Measurements from ENCODE around the gene ASIP. TPM values are rescaled to one million over a fixed set of nuclear protein-coding genes. Genes with fewer than 3 reads are reported as not detected.

Gene ASIP
- total and polyA plus RNA-seq, 2 of the 13 experiments (the other 11 are each of a cell fraction or from before 2014, with no cell fraction given), result not detected

DNA sequence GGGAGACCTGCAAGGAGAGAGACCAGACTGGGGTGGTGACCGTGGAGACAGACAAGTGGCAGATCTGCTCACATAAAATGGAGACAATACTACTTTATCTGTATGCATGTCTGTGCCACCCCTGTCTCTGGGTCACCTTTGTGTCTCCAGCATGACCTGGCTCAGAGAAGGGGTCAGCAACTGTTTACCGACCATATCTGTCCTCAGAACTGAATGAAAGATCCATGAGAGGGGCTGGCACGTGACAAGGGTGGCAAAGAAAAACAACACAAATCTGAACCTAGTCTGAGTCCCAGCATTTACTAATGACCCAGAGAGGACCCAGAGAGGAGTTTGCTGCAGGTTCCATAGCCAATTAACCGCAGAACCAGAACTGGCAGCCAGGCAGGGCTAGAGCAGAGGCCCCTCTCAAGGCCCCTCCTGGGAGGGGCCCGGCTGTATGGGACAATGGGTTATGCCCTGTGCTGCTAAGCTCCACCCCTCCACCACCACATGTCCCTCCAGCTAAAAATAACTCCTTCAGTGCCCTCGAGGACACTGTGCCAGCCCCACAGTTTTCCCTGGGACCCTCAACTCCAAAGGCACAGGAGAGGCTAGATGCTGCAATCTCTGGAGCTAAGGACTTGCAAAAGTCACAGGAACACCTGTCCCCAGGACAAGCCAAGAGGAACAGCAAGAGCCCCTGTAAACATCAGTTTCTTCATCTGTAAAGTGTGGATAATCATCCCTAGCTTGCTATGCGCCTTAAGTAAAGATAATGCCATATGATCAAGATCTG lies 59.8 kb downstream of the ASIP start (continued):
- TF ChIP-seq, protein P1, sequence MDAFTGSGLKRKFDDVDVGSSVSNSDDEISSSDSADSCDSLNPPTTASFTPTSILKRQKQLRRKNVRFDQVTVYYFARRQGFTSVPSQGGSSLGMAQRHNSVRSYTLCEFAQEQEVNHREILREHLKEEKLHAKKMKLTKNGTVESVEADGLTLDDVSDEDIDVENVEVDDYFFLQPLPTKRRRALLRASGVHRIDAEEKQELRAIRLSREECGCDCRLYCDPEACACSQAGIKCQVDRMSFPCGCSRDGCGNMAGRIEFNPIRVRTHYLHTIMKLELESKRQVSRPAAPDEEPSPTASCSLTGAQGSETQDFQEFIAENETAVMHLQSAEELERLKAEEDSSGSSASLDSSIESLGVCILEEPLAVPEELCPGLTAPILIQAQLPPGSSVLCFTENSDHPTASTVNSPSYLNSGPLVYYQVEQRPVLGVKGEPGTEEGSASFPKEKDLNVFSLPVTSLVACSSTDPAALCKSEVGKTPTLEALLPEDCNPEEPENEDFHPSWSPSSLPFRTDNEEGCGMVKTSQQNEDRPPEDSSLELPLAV (CRISPR knock-in tag; conservative IDR thresholded peaks at IDR 0.05; ENCODE audit: low read depth), result no peak
- peak; percentile 52; the same call in 1 of the 2 replicates for TF ChIP-seq MEF2D (CRISPR knock-in tag; IDR thresholded peaks at IDR 0.05)
- no peak for TF ChIP-seq BATF2 (CRISPR knock-in tag; IDR thresholded peaks at IDR 0.05)
- no peak for TF ChIP-seq CENPT (CRISPR knock-in tag; IDR thresholded peaks at IDR 0.05; ENCODE audit: low read depth)
- TF ChIP-seq GATAD2A (CRISPR knock-in tag; IDR thresholded peaks at IDR 0.05), result peak; percentile 83
- TF ChIP-seq ZNF83 (CRISPR knock-in tag; IDR thresholded peaks at IDR 0.05; ENCODE audit: borderline replicate concordance), result 0 out of 2 replicates have a peak, but pooled peaks have one; percentile 59
- TF ChIP-seq CBX5 (CRISPR knock-in tag; IDR thresholded peaks at IDR 0.05; ENCODE audit: borderline replicate concordance), result peak; percentile 28
- TF ChIP-seq ZNF556 (CRISPR knock-in tag; IDR thresholded peaks at IDR 0.05; ENCODE audit: borderline replicate concordance), result 0 out of 2 replicates have a peak, but pooled peaks have one; percentile 29
- peak; percentile 22; the same call in 1 of the 2 replicates for TF ChIP-seq ZNF143 (CRISPR knock-in tag; IDR thresholded peaks at IDR 0.05)
- TF ChIP-seq ZZZ3 (CRISPR knock-in tag; IDR thresholded peaks at IDR 0.05; ENCODE audit: borderline replicate concordance), result no peak
- no peak for TF ChIP-seq JUNB (CRISPR knock-in tag; IDR thresholded peaks at IDR 0.05; ENCODE audit: borderline replicate concordance)
- no peak for TF ChIP-seq POLR2G (IDR thresholded peaks at IDR 0.05; ENCODE audit: low read depth, low read length)
- TF ChIP-seq SOX6 (IDR thresholded peaks at IDR 0.05), result no peak
- peak; percentile 96 for TF ChIP-seq SOX6 (CRISPR knock-in tag; IDR thresholded peaks at IDR 0.05)
- no peak for TF ChIP-seq MBD4 (IDR thresholded peaks at IDR 0.05; ENCODE audit: borderline replicate concordance, low read length)
- 0 out of 2 replicates have a peak, but pooled peaks have one; percentile 26 for TF ChIP-seq ZNF12 (CRISPR knock-in tag; IDR thresholded peaks at IDR 0.05)
- TF ChIP-seq ZNF609 (CRISPR knock-in tag; IDR thresholded peaks at IDR 0.05; ENCODE audit: borderline replicate concordance), result peak; percentile 73; the same call in 1 of the 2 replicates
- no peak for TF ChIP-seq TAF15 (IDR thresholded peaks at IDR 0.05; ENCODE audit: low read depth, low read length, poor library complexity, severe bottlenecking)
- peak; percentile 80 for TF ChIP-seq ARNTL (CRISPR knock-in tag; IDR thresholded peaks at IDR 0.05)
- no peak for TF ChIP-seq EEA1 (CRISPR knock-in tag; IDR thresholded peaks at IDR 0.05; ENCODE audit: borderline replicate concordance)
- peak; percentile 84; the same call in 1 of the 2 replicates for TF ChIP-seq THRA (CRISPR knock-in tag; IDR thresholded peaks at IDR 0.05; ENCODE audit: borderline replicate concordance)

Data from HepG2 (cell line).